GM12874 (cell line): Measurements from ENCODE around the gene CSKMT.

Experiments
- CTCF ChIP-seq: IDR thresholded peaks from 2 replicates; pipeline ENCODE4 v1.5.1; 2011; ENCODE audit warnings: low read depth, mild to moderate bottlenecking, control low read depth, low read length, moderate library complexity; ENCODE audit not compliant: insufficient read depth

The CSKMT gene

GRCh38 chr11:62677714-62678113 is 12.6 kb downstream of the CSKMT start:
- no peak for TF ChIP-seq CTCF

GRCh38 chr11:62678433-62678769 is 13.3 kb downstream of the CSKMT start:
- no peak for TF ChIP-seq CTCF

GRCh38 chr11:62678770-62679696 is 13.9 kb downstream of the CSKMT start, which contains the start of gene UBXN1:
TSS of gene UBXN1 (minus strand) at chr11:62679073. CDS start at chr11:62678923, 150 bp downstream.
- no peak for TF ChIP-seq CTCF

- peak; percentile 65 for TF ChIP-seq CTCF
These were observed 15.7 kb downstream of the CSKMT start for GRCh38 chr11:62680825-62681240.

GRCh38 chr11:62682518-62682917 is 17.4 kb downstream of the CSKMT start:
- TF ChIP-seq CTCF, result no peak

- no peak for TF ChIP-seq CTCF
These were observed 22.6 kb downstream of the CSKMT start for GRCh38 chr11:62687508-62688396.

- TF ChIP-seq CTCF, result no peak
These were observed 23.4 kb downstream of the CSKMT start for GRCh38 chr11:62688491-62688890.
